ENCODE data around the gene SP9. TPM values are rescaled to one million over a fixed set of nuclear protein-coding genes. Genes with fewer than 3 reads are reported as not detected.
"Not testable (repeated sequence)": the region's sequence is repeated elsewhere in the genome, so short reads cannot be mapped to it uniquely, and the experiment has no call there.

SP9 gene
- total RNA-seq, 1 donor, result not detected

- DNase-seq (ENCODE audit: low read depth in 2 of 3, low spot score in 2 of 3), result peak in 1 of 3 donors; percentile 20
Observed at GRCh38 chr2:174343623-174344455, 9.1 kb downstream of the SP9 start.

GRCh38 chr2:174344716-174345461 is 10.1 kb downstream of the SP9 start:
- DNase-seq (ENCODE audit: low read depth in 2 of 3, low spot score in 2 of 3), result peak in 2 of 3 donors; percentile 55 to 68

GRCh38 chr2:174350018-174350417 is 15.3 kb downstream of the SP9 start:
- DNase-seq (ENCODE audit: low read depth in 2 of 3, low spot score in 2 of 3), result peak in 1 of 3 donors; percentile 41

- DNase-seq (ENCODE audit: low read depth in 2 of 3, low spot score in 2 of 3), result no peak
Observed at GRCh38 chr2:174350593-174351181, 15.9 kb downstream of the SP9 start.

- no peak for DNase-seq (ENCODE audit: low read depth in 2 of 3, low spot score in 2 of 3)
Observed at GRCh38 chr2:174353004-174353403, 18.2 kb downstream of the SP9 start.

GRCh38 chr2:174356347-174356746 is 21.6 kb downstream of the SP9 start:
- no peak for DNase-seq (ENCODE audit: low read depth in 2 of 3, low spot score in 2 of 3)

GRCh38 chr2:174359663-174360062 is 24.9 kb downstream of the SP9 start:
- not testable (repeated sequence) for DNase-seq (ENCODE audit: low read depth in 2 of 3, low spot score in 2 of 3)

GRCh38 chr2:174362949-174363348 is 28.2 kb downstream of the SP9 start:
- DNase-seq (ENCODE audit: low read depth in 2 of 3, low spot score in 2 of 3), result no peak

GRCh38 chr2:174363492-174364225 is 28.9 kb downstream of the SP9 start:
- DNase-seq (ENCODE audit: low read depth in 2 of 3, low spot score in 2 of 3), result not testable (repeated sequence)

GRCh38 chr2:174364628-174365027 is 29.9 kb downstream of the SP9 start:
- no peak for DNase-seq (ENCODE audit: low read depth in 2 of 3, low spot score in 2 of 3)

- DNase-seq (ENCODE audit: low read depth in 2 of 3, low spot score in 2 of 3), result no peak
Observed at GRCh38 chr2:174365571-174365970, 30.8 kb downstream of the SP9 start.

GRCh38 chr2:174368691-174369090 is 33.9 kb downstream of the SP9 start:
- no peak for DNase-seq (ENCODE audit: low read depth in 2 of 3, low spot score in 2 of 3)

GRCh38 chr2:174376967-174377366 is 42.2 kb downstream of the SP9 start:
- DNase-seq (ENCODE audit: low read depth in 2 of 3, low spot score in 2 of 3), result no peak

GRCh38 chr2:174383796-174384195 is 49.0 kb downstream of the SP9 start:
- peak in 2 of 3 donors; percentile 14 to 58 for DNase-seq (ENCODE audit: low read depth in 2 of 3, low spot score in 2 of 3)

GRCh38 chr2:174385201-174385600 is 50.4 kb downstream of the SP9 start:
- DNase-seq (ENCODE audit: low read depth in 2 of 3, low spot score in 2 of 3), result no peak

Other genes starting within 250 kb of the SP9 start
- gene OLA1, start 86.4 kb upstream of the SP9 start, total RNA-seq, result 22.1 TPM
- 17.5 TPM for gene SCRN3, start 60.8 kb downstream of the SP9 start, total RNA-seq
- 2.7 TPM for gene GPR155, start 152.1 kb downstream of the SP9 start, total RNA-seq